Astrocyte of the spinal cord (primary cell): Measurements from ENCODE around the gene KIF19.
A peak's percentile ranks its signal among the peaks of the same experiment; 100 is the strongest.

ENCODE experiments used
- DNase-seq: peaks from one replicate; pipeline ENCODE4 v3.0.0; 2011; ENCODE audit warnings: low read depth, low spot score
- H3K4me3 ChIP-seq: 2 replicates; pipeline ENCODE4 v1.5.1; 2011; ENCODE audit warnings: low read depth, mild to moderate bottlenecking, low read length, moderate library complexity
- CTCF ChIP-seq: IDR thresholded peaks from 2 replicates; pipeline ENCODE4 v1.5.1; 2012; ENCODE audit warnings: low read depth, mild to moderate bottlenecking, low read length, inconsistent platforms
- in situ Hi-C: cut with HindIII; loops from 2 replicates; pipeline ENCODE4 v1.10.0; 2017; ENCODE audit warnings: low sequenced_read_pairs

Gene KIF19

DNA sequence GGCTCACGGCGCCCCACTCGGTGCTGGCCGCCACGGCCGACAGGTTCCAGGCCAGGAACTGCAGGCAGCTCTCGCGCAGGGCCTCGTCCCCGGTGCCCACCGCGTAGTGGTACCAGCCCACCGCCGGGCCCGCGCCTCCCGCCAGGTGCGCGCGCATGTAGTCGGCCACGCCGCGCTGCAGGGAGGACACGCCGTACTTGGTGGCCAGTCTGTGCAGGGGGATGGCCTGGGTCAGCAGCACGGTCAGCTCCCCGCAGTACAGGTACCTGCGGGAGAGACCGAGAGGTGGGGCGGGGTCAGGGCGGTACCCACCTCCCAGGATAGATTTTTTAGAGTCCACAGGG is 31.4 kb downstream of the KIF19 start:
- no peak overlapping the region for H3K4me3 ChIP-seq
- no peak for DNase-seq
- in situ Hi-C loops, result no loop called here
- TF ChIP-seq CTCF, result no peak

GRCh38 chr17:74358697-74359096 is 32.7 kb downstream of the KIF19 start:
- H3K4me3 ChIP-seq, result no peak overlapping the region
- DNase-seq, result no peak
- no peak for TF ChIP-seq CTCF
- in situ Hi-C loops, result no loop called here

DNA sequence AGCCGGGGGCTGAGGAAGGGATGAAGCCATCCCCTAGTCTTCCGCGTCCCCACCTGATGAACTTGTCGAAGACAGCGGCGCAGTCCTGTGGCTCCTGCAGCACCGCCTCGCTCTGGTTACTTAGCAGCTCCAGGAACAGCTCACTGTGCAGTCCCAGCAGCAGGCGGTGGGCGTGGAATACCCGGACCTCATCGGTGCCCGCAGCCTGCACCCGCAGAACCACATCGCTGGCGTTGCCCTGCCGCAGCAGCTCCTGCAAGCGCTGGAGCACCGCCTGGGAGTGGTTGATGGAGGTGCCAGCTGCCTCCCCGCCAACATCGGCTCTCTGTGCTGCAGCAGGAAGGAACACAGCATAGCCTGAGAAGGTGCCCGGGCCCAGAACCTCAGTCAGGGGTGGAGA is 33.9 kb downstream of the KIF19 start:
- H3K4me3 ChIP-seq, result no peak overlapping the region
- no peak for TF ChIP-seq CTCF
- DNase-seq, result no peak
- in situ Hi-C loops, result no loop called here

DNA sequence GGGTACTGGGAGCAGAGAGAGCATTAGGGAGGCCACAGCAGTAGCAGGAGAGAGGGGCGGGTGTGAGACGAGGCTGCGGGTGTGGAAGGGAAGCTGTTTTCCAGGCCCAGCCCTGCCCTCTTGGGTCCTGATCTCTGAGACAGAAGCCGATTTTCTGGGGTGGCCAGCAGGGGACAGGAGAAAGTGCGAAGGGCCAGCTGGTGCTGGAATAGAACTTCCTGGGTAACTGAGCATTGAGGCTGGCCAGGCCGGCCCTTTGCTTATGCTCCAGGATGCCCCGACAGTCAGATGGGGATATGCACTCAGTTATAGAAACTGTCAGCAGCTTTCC is 34.8 kb downstream of the KIF19 start:
- in situ Hi-C loops, result no loop called here
- no peak for DNase-seq
- no peak for TF ChIP-seq CTCF
- no peak overlapping the region for H3K4me3 ChIP-seq

- no peak within 1 kb of the TSS for H3K4me3 ChIP-seq
- DNase-seq, result peak; percentile 1
- in situ Hi-C loops, result no loop called here
- TF ChIP-seq CTCF, result peak; percentile 54
These were observed 35.4 kb downstream of the KIF19 start, which contains the start of gene BTBD17 for GRCh38 chr17:74361230-74362068. Gene BTBD17 (minus strand): TSS chr17:74361868. CDS start chr17:74361819, 49 bp downstream.

- no peak overlapping the region for H3K4me3 ChIP-seq
- no peak for TF ChIP-seq CTCF
- in situ Hi-C loops, result no loop called here
- DNase-seq, result no peak
These were observed 36.0 kb downstream of the KIF19 start for GRCh38 chr17:74362069-74362405.
